Stimulated activated CD4-positive, alpha-beta T cell treated with anti-CD3 and anti-CD28 coated beads, Interleukin-4, amount 100 ng/mL, for 1 hour (primary cell): ENCODE results near the gene ALPL.

Experiments used
- DNase-seq: peaks from one replicate; pipeline ENCODE4 v3.0.0-alpha.2; 2020

ALPL gene

GRCh38 chr1:21621761-21622436 lies 112.7 kb downstream of the ALPL start:
- DNase-seq, result no peak

GRCh38 chr1:21622466-21623315 lies 113.5 kb downstream of the ALPL start:
- peak; percentile 60 for DNase-seq

- no peak for DNase-seq
These were observed 114.3 kb downstream of the ALPL start for GRCh38 chr1:21623410-21623961.

- DNase-seq, result no peak
These were observed 115.6 kb downstream of the ALPL start for GRCh38 chr1:21624571-21625389.

GRCh38 chr1:21625390-21626190 lies 116.4 kb downstream of the ALPL start:
- no peak for DNase-seq

- DNase-seq, result no peak
These were observed 117.7 kb downstream of the ALPL start for GRCh38 chr1:21626921-21627339.
